PC-3 (cell line): ENCODE results near the gene PLA2G15. TPM values are rescaled to one million over a fixed set of nuclear protein-coding genes. Genes with fewer than 3 reads are reported as not detected.
A peak's percentile ranks its signal among the peaks of the same experiment; 100 is the strongest.

ENCODE experiments used
- ATAC-seq: fragments of 200-7000 bp; cut with Tn5 transposase; 2 replicates; pipeline ENCODE4 v1.9.1; 2020; ENCODE audit warnings: mild to moderate bottlenecking, moderate library complexity
- BruUV-seq: library from RNA; stranded (reverse); fragments of 400-500 nt; replicated peaks from 2 replicates; lab custom pipeline; 2021; lab: Mats Ljungman, UMichigan
- CTCF ChIA-PET: fragments of 300-600 bp; sonication (Branson Sonifier 250); formaldehyde crosslinking; loops from one replicate; lab custom pipeline; 2022; ENCODE audit warnings: antibody characterized with exemption; lab: Charles Lee
- POLR2A ChIA-PET: fragments of 300-600 bp; sonication (Branson Sonifier 250); formaldehyde crosslinking; loops from one replicate; lab custom pipeline; 2022; ENCODE audit warnings: antibody characterized with exemption; ENCODE audit not compliant: unreplicated experiment; lab: Charles Lee
- DNase-seq: peaks from one replicate; pipeline ENCODE4 v3.0.0-alpha.2; 2015
- H2AFZ ChIP-seq: fragments of 300-600 bp; sonication (generic); 2 replicates; pipeline ENCODE4 v1.6.0; 2016; ENCODE audit warnings: antibody characterized with exemption, low read length
- H3F3A ChIP-seq: fragments of 300-600 bp; sonication (generic); one replicate; pipeline ENCODE4 v1.6.0; 2017; ENCODE audit warnings: antibody characterized with exemption, low read length, control low read depth, mild to moderate bottlenecking; ENCODE audit not compliant: unreplicated experiment
- H3K27ac ChIP-seq: fragments of 300-600 bp; sonication (generic); 2 replicates; pipeline ENCODE4 v1.5.1; 2016; ENCODE audit warnings: mild to moderate bottlenecking, low read length
- H3K27me3 ChIP-seq: fragments of 300-600 bp; sonication (generic); 2 replicates; pipeline ENCODE4 v1.6.1; 2016; ENCODE audit warnings: low read length, mixed read lengths
- H3K36me3 ChIP-seq: fragments of 300-600 bp; sonication (generic); 2 replicates; pipeline ENCODE4 v1.6.1; 2016; ENCODE audit warnings: low read depth, mixed run types, low read length, mixed read lengths
- H3K4me1 ChIP-seq: fragments of 300-600 bp; sonication (generic); 2 replicates; pipeline ENCODE4 v1.5.1; 2016; ENCODE audit warnings: low read length; ENCODE audit not compliant: insufficient read depth
- H3K4me2 ChIP-seq: fragments of 300-600 bp; sonication (generic); 2 replicates; pipeline ENCODE4 v1.6.0; 2016; ENCODE audit warnings: low read length
- H3K4me3 ChIP-seq: fragments of 300-600 bp; sonication (generic); 2 replicates; pipeline ENCODE4 v1.5.1; 2016; ENCODE audit warnings: mild to moderate bottlenecking, low read length, mixed read lengths
- H3K79me2 ChIP-seq: fragments of 300-600 bp; sonication (generic); 2 replicates; pipeline ENCODE4 v1.6.1; 2017; ENCODE audit warnings: low read length, mixed read lengths
- H3K9ac ChIP-seq: fragments of 300-600 bp; sonication (generic); 2 replicates; pipeline ENCODE4 v1.6.0; 2016; ENCODE audit warnings: mild to moderate bottlenecking, low read length
- H3K9me2 ChIP-seq: fragments of 300-600 bp; sonication (generic); replicated peaks from 2 replicates; pipeline ENCODE4 v1.6.1; 2016; ENCODE audit warnings: mixed run types, low read length, mixed read lengths
- H3K9me3 ChIP-seq: fragments of 300-600 bp; sonication (generic); 2 replicates; pipeline ENCODE4 v1.6.1; 2016; ENCODE audit warnings: low read length, mixed read lengths
- H4K20me1 ChIP-seq: fragments of 300-600 bp; sonication (generic); 2 replicates; pipeline ENCODE4 v1.6.1; 2016; ENCODE audit warnings: low read length, mixed read lengths
- EZH2 ChIP-seq: fragments of 300-600 bp; sonication (generic); IDR thresholded peaks from one replicate; pipeline ENCODE4 v1.6.1; 2017; ENCODE audit warnings: antibody characterized with exemption, mild to moderate bottlenecking, low read length; ENCODE audit not compliant: unreplicated experiment
- EZH2phosphoT487 ChIP-seq: fragments of 300-600 bp; sonication (generic); IDR thresholded peaks from 2 replicates; pipeline ENCODE4 v1.6.1; 2018; ENCODE audit warnings: mild to moderate bottlenecking, antibody characterized with exemption, low read length, borderline replicate concordance
- intact Hi-C: fragments of 100-400 bp; cut with micrococcal nuclease; formaldehyde crosslinking; loops from 2 replicates; pipeline ENCODE4 v1.9.0; 2023
- total RNA-seq: library from RNA; depleted of rRNA; stranded (reverse); fragments of >200 nt; gene quantifications from 2 replicates; pipeline ENCODE4 v1.2.3, GENCODE V29; 2014
- TF ChIP-seq, protein P1 (sequence below): fragments of 300-600 bp; sonication (generic); conservative IDR thresholded peaks from 2 replicates; pipeline ENCODE4 v1.5.1; 2017; ENCODE audit warnings: antibody characterized with exemption, low read depth, mild to moderate bottlenecking, low read length

PLA2G15 gene
- total RNA-seq, 1 experiment from 2014 or later, result 16.4 TPM

DNA sequence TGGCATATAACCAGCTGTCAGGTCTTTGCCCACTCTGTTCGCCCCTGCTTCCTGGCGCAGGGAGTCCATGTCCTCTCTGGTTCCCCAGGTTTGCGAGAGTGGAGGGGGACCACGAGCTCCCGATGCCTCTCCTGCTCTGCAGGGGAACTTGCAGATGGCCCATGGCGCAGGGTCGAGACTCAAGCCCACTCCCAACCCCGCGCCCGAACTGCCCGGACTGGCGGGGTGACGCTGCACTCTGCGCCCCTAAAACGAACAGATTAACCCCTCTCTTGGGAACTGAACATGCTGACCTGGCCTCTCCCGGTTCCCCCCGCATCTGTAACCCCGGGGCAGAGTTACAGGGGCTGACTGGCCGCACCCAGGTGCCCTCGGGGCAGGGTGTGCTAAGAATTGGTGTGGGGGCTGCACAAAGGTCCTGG, 681 bp upstream of the PLA2G15 start:
- Histone ChIP-seq H3K9me2 (no peaks in the 10 kb centered on the region), H3K27ac (no peak overlapping the region), H3K4me2 (peak overlapping the region; percentile 98), H3K4me1 (peaks cover 19% of the 10 kb centered on the region; the same call in 1 of the 2 replicates), H3K36me3 (no peaks in the 10 kb centered on the region), H2AFZ (peak overlapping the region; percentile 98), H3F3A (no peaks in the 10 kb centered on the region), H3K4me3 (peak overlapping the region; percentile 91), H3K9ac (peak overlapping the region; percentile 58), H3K9me3 (no peaks in the 10 kb centered on the region), H3K27me3 (no peaks in the 10 kb centered on the region), H4K20me1 (no peaks in the 10 kb centered on the region), H3K79me2 (peaks cover 17% of the 10 kb centered on the region)
- ChIA-PET POLR2A (no interaction called here), CTCF (no interaction called here)
- BruUV-seq, result TSS peak; percentile 75
- intact Hi-C loops, result no loop called here
- no peak for ATAC-seq
- TF ChIP-seq, protein P1, sequence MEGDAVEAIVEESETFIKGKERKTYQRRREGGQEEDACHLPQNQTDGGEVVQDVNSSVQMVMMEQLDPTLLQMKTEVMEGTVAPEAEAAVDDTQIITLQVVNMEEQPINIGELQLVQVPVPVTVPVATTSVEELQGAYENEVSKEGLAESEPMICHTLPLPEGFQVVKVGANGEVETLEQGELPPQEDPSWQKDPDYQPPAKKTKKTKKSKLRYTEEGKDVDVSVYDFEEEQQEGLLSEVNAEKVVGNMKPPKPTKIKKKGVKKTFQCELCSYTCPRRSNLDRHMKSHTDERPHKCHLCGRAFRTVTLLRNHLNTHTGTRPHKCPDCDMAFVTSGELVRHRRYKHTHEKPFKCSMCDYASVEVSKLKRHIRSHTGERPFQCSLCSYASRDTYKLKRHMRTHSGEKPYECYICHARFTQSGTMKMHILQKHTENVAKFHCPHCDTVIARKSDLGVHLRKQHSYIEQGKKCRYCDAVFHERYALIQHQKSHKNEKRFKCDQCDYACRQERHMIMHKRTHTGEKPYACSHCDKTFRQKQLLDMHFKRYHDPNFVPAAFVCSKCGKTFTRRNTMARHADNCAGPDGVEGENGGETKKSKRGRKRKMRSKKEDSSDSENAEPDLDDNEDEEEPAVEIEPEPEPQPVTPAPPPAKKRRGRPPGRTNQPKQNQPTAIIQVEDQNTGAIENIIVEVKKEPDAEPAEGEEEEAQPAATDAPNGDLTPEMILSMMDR, result no peak
- TF ChIP-seq EZH2 (no peak), EZH2phosphoT487 (no peak)
- DNase-seq, result no peak

DNA sequence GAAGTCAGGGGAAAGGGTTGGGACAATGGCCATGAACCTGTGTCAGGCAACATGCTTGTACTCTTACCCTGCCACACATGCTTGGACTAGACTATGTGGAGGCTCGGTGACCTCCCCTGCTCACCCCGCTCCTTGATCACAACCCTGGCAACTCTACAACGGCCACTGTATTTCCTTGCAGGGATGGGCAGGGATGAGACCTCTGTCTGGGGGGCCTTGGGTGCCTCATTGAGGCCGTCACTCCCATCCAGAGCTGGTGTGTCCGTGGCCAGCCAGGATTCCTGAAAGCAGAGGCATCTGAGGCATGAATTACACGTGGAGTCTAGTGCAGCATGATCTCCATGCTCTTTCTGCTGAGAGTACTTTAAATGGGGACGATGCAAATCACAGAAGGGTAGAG, 948 bp downstream of the PLA2G15 start:
- no peak overlapping the region; the same call in 1 of the 2 replicates for H3K9ac ChIP-seq
- intact Hi-C loops, result loop anchor here (5.0 kb wide), 1 partner anchor 66 kb away; the partner anchor contains the start of genes PRMT7 and SLC7A6OS
- no TSS peak for BruUV-seq

More for the DNA sequence above, 948 bp downstream of the PLA2G15 start:
- peak overlapping the region; percentile 97 for H3K4me2 ChIP-seq
- TF ChIP-seq EZH2, result no peak
- no peak for TF ChIP-seq EZH2phosphoT487
- TF ChIP-seq, protein P1, result no peak
- ATAC-seq, result no peak
- H2AFZ ChIP-seq, result no peak overlapping the region; the same call in 1 of the 2 replicates
- H3K27me3 ChIP-seq, result no peaks in the 10 kb centered on the region
- no peaks in the 10 kb centered on the region for H3K9me3 ChIP-seq
- no peak overlapping the region for H3K27ac ChIP-seq
- H3F3A ChIP-seq, result no peaks in the 10 kb centered on the region
- ChIA-PET POLR2A (interaction anchor here (0.8 kb wide), 1 partner anchor 18 kb away, joined by 3 read pairs; the partner anchor contains the start of gene SLC7A6), CTCF (no interaction called here)
- DNase-seq, result no peak
- H3K4me1 ChIP-seq, result peaks cover 15% of the 10 kb centered on the region; the same call in 1 of the 2 replicates
- no peaks in the 10 kb centered on the region for H4K20me1 ChIP-seq
- H3K79me2 ChIP-seq, result peaks cover 17% of the 10 kb centered on the region
- H3K36me3 ChIP-seq, result no peaks in the 10 kb centered on the region
- H3K9me2 ChIP-seq, result no peaks in the 10 kb centered on the region
- peak overlapping the region; percentile 91 for H3K4me3 ChIP-seq
